ENCODE data around the gene CLHC1. TPM values are rescaled to one million over a fixed set of nuclear protein-coding genes. Genes with fewer than 3 reads are reported as not detected.
A peak's percentile ranks its signal among the peaks of the same experiment; 100 is the strongest.

CLHC1 gene
- total and polyA plus RNA-seq, 10 of the 15 experiments (the other 5 are each of a cell fraction or from before 2014, with no cell fraction given), result 2.6 to 6.8 (median 4.7) TPM

DNA sequence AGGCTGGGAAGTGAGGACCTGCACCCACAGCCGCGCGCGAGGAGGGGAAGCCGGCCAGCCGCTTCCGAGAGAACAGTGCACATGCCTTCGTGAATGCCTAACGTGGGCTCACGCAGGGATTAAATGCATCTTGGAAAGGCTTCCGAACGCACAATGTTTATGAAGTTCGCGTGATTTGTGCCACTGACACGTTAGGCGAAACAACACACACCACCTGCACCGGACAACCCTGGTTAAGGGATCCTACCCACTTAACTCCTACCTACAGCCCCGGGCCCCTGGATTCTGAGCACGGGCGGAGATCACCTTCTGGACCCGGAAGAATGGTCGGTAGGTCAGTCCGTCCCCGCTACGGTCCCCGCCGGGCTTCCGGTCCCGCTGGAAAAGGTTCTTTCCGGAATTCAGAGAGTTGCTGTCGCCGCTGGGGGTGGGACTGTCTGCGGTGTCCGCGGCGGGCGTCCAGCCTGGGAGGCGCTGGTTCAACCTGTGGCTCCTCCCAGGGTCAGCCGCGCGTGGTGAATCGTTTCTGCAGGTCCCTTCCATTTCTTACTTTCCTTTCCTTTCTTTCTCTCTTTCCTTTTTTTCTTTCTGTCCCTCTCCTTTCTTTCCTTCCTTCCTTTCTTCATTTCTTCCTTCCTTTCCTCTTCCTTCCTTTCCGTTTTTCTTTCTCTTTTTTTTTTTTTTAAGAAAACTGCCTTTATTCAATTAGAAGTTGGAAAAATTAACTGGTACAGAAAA, 37.0 kb upstream of the CLHC1 start, which contains the start of gene MTIF2 (continued):
- TF ChIP-seq ZBTB40 (IDR thresholded peaks at IDR 0.05; ENCODE audit: borderline replicate concordance), result peak; percentile 99
- no peak for TF ChIP-seq NRF1 (conservative IDR thresholded peaks at IDR 0.05; ENCODE audit: low read depth, low read length)

DNA sequence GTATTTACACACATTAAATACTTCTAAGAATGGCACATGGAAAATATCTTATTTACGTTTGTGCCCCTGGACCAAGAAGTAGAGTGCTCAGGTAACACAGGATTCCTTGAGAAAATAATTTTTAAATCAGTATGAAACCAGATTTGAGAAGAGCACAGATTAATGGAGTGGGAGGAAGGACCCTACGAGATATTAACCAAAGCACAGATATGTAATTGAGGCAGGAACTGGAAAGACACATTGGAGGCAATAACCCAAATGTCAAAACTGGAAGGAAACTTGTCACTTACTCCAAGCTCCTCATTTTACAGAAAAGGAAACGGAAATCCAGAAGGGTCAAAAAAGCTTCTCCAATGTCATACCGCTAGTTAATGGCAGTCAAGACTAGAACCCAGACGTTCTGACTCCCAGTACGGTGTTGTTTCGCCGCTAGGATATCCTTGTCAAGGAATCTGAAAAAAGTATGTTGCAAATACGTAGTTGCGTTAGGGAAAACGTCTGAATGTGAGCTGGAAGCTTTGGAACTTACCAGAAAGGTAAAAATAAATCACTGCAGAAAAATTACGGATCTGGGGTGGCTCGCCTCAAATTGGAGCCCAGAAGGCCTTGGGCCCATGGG, 36.3 kb upstream of the CLHC1 start:
- POLR2A ChIA-PET, result interaction anchor here (0.5 kb wide), 1 partner anchor 27 kb away, joined by 4 read pairs; no protein-coding TSS in a partner anchor
- TF ChIP-seq KLF5 (IDR thresholded peaks at IDR 0.05; ENCODE audit: partially characterized antibody) (no peak), FOXM1 (IDR thresholded peaks at IDR 0.05; ENCODE audit: low read depth, low read length) (no peak; the same call in 1 of the 2 replicates), KAT2A (conservative IDR thresholded peaks at IDR 0.05; ENCODE audit: control insufficient read depth, low read depth, low read length) (no peak), HCFC1 (IDR thresholded peaks at IDR 0.05; ENCODE audit: low read length) (no peak), EGR1 (IDR thresholded peaks at IDR 0.05; ENCODE audit: borderline replicate concordance in 1 of 2, low read depth in 2 of 2, low read length in 2 of 2) (no peak), SREBF1 (IDR thresholded peaks at IDR 0.05; ENCODE audit: low read length) (no peak), YY1 (IDR thresholded peaks at IDR 0.05; ENCODE audit: low read depth, low read length) (0 out of 2 replicates have a peak, but pooled peaks have one; percentile 14), NFIC (IDR thresholded peaks at IDR 0.05; ENCODE audit: low read depth, low read length) (0 out of 2 replicates have a peak, but pooled peaks have one; percentile 18)
- TF ChIP-seq, protein P1, sequence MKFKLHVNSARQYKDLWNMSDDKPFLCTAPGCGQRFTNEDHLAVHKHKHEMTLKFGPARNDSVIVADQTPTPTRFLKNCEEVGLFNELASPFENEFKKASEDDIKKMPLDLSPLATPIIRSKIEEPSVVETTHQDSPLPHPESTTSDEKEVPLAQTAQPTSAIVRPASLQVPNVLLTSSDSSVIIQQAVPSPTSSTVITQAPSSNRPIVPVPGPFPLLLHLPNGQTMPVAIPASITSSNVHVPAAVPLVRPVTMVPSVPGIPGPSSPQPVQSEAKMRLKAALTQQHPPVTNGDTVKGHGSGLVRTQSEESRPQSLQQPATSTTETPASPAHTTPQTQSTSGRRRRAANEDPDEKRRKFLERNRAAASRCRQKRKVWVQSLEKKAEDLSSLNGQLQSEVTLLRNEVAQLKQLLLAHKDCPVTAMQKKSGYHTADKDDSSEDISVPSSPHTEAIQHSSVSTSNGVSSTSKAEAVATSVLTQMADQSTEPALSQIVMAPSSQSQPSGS (IDR thresholded peaks at IDR 0.05; ENCODE audit: low read length), result no peak
- TF ChIP-seq, protein P2, sequence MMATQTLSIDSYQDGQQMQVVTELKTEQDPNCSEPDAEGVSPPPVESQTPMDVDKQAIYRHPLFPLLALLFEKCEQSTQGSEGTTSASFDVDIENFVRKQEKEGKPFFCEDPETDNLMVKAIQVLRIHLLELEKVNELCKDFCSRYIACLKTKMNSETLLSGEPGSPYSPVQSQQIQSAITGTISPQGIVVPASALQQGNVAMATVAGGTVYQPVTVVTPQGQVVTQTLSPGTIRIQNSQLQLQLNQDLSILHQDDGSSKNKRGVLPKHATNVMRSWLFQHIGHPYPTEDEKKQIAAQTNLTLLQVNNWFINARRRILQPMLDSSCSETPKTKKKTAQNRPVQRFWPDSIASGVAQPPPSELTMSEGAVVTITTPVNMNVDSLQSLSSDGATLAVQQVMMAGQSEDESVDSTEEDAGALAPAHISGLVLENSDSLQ (IDR thresholded peaks at IDR 0.05), result no peak

More for the DNA sequence above, 36.3 kb upstream of the CLHC1 start:
- Histone ChIP-seq H3K4me1 (ENCODE audit: control insufficient read depth, insufficient read depth, low read length) (no peaks in the 10 kb centered on the region), H3K27me3 (replicated peaks in 1 of 2; ENCODE audit: control insufficient read depth in 2 of 2, insufficient read depth in 2 of 2, low read length in 1 of 2) (no peaks in the 10 kb centered on the region), H3K79me2 (ENCODE audit: control insufficient read depth, insufficient read depth, low read length) (peaks cover 11% of the 10 kb centered on the region), H3K36me3 (ENCODE audit: control insufficient read depth in 2 of 2, insufficient read depth in 2 of 2, low read length in 1 of 2) (peaks cover 2 to 8% of the 10 kb centered on the region in 2 experiments; a peak in 2 of 4 replicates), H3K4me2 (ENCODE audit: control insufficient read depth, insufficient read depth) (peak overlapping the region; percentile 52), H3K9ac (ENCODE audit: control insufficient read depth, insufficient read depth, low read length) (peak overlapping the region; percentile 98), H2AFZ (ENCODE audit: control insufficient read depth, low read depth, low read length) (peak overlapping the region; percentile 98), H4K20me1 (ENCODE audit: control insufficient read depth, insufficient read depth) (no peaks in the 10 kb centered on the region), H3K4me3 (peak overlapping the region; percentile 85), H3K9me3 (replicated peaks; ENCODE audit: control insufficient read depth, insufficient read depth, low read length) (no peaks in the 10 kb centered on the region), H3K27ac (ENCODE audit: control insufficient read depth, insufficient read depth) (peak overlapping the region; percentile 83)
- intact Hi-C loops (cut with micrococcal nuclease; ENCODE audit: unreplicated experiment), result loop anchor here (5.0 kb wide), 1 partner anchor 36 kb away; the partner anchor contains the start of genes CLHC1 and RPS27A
- ATAC-seq (peak; percentile 17), DNase-seq (ENCODE audit: low read depth, low spot score) (no peak), FAIRE-seq (no peak)
- 6% methylated on average over 13 of the region's 13 CpGs for WGBS (ENCODE audit: insufficient coverage, insufficient replicate concordance, low lambda C conversion rate, missing lambda C conversion rate)
- ChIA-PET RAD21 (ENCODE audit: unreplicated experiment) (no interaction called here), SMC1A (ENCODE audit: uncharacterized antibody, unreplicated experiment) (interaction anchor here (0.8 kb wide), 1 partner anchor 15 kb away, joined by 3 read pairs; no protein-coding TSS in a partner anchor), CTCF (interaction anchor here (1.1 to 1.4 kb wide), 2 partner anchors 13 to 163 kb away, joined by 3 read pairs; no protein-coding TSS in a partner anchor)
- TSS peak; percentile 96 for BruUV-seq (replicated peaks)
- in situ Hi-C loops (cut with MboI), result no loop called here
